ENCODE measurements around the gene EML5. TPM values are rescaled to one million over a fixed set of nuclear protein-coding genes. Genes with fewer than 3 reads are reported as not detected.

EML5 gene
- total and polyA plus RNA-seq, 2 experiments from 2014 or later: 1.4 TPM; not detected in 1

DNA sequence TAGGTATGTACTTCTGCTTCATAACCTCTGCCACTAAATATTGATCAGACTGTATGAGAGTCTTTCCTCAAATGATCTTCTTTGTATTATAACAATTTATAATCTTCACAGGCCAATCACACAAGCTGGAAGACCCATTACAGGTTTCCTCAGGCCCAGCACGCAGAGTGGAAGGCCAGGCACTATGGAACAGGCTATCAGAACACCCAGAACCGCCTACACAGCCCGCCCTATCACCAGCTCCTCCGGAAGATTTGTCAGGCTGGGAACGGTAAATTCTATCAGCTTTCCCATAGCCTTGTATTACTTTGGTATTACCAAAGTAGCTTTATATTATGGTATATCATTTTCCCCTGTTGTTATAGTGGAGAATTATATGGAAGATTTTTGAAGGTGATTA, 48.2 kb upstream of the EML5 start:
- Histone ChIP-seq H3K27me3 (no peaks in the 10 kb centered on the region), H3K4me3 (no peak overlapping the region), H3K4me2 (no peak overlapping the region), H3K79me2 (no peaks in the 10 kb centered on the region), H3K27ac (no peak overlapping the region), H3K36me3 (replicated peaks; ENCODE audit: insufficient read depth, low read depth) (no peaks in the 10 kb centered on the region), H4K20me1 (ENCODE audit: insufficient read depth, poor library complexity, severe bottlenecking) (no peaks in the 10 kb centered on the region), H2AFZ (no peak overlapping the region), H3K9me3 (ENCODE audit: low read depth) (no peaks in the 10 kb centered on the region), H3K4me1 (ENCODE audit: insufficient read depth) (no peaks in the 10 kb centered on the region), H3K9me2 (replicated peaks; ENCODE audit: insufficient read depth) (no peaks in the 10 kb centered on the region)
- DNase-seq (ENCODE audit: low spot score): no peak
- 97% methylated on average over 5 of the region's 5 CpGs for WGBS (ENCODE audit: low lambda C conversion rate, missing lambda C conversion rate)
- TF ChIP-seq EZH2phosphoT487 (IDR thresholded peaks at IDR 0.05; ENCODE audit: low read depth, severe bottlenecking, unreplicated experiment): no peak
- TF ChIP-seq, protein P1, sequence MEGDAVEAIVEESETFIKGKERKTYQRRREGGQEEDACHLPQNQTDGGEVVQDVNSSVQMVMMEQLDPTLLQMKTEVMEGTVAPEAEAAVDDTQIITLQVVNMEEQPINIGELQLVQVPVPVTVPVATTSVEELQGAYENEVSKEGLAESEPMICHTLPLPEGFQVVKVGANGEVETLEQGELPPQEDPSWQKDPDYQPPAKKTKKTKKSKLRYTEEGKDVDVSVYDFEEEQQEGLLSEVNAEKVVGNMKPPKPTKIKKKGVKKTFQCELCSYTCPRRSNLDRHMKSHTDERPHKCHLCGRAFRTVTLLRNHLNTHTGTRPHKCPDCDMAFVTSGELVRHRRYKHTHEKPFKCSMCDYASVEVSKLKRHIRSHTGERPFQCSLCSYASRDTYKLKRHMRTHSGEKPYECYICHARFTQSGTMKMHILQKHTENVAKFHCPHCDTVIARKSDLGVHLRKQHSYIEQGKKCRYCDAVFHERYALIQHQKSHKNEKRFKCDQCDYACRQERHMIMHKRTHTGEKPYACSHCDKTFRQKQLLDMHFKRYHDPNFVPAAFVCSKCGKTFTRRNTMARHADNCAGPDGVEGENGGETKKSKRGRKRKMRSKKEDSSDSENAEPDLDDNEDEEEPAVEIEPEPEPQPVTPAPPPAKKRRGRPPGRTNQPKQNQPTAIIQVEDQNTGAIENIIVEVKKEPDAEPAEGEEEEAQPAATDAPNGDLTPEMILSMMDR (IDR thresholded peaks at IDR 0.05; ENCODE audit: poor library complexity): no peak
- no peak for TF ChIP-seq EZH2 (IDR thresholded peaks at IDR 0.05; ENCODE audit: borderline replicate concordance)

DNA sequence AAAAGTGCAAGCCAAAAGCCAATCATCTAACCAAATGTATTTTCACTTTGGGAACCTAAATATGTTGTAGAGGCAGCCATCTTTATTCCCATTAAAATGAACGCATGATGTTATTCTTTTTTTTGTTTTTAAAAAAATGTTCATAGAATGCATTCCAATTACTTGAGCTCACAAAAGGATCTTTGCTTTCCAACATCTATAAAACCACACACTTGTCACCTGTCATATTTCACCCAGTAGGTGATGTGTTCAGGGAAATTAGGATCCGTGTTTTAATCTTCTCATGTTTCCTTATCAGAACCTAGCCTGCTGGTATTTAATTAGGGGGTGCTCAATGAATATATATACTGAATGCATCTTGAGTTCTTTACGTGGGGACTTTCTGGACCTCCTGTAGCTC, 45.3 kb upstream of the EML5 start:
- no peaks in the 10 kb centered on the region for H3K4me1 ChIP-seq (ENCODE audit: insufficient read depth)
- no peaks in the 10 kb centered on the region for H3K27me3 ChIP-seq
- no peaks in the 10 kb centered on the region for H3K9me3 ChIP-seq (ENCODE audit: low read depth)
- DNase-seq (ENCODE audit: low spot score): no peak
- no peaks in the 10 kb centered on the region for H4K20me1 ChIP-seq (ENCODE audit: insufficient read depth, poor library complexity, severe bottlenecking)
- TF ChIP-seq EZH2 (IDR thresholded peaks at IDR 0.05; ENCODE audit: borderline replicate concordance): no peak
- TF ChIP-seq, protein P1 (IDR thresholded peaks at IDR 0.05; ENCODE audit: poor library complexity): no peak
- no peak for TF ChIP-seq EZH2phosphoT487 (IDR thresholded peaks at IDR 0.05; ENCODE audit: low read depth, severe bottlenecking, unreplicated experiment)
- H3K9me2 ChIP-seq (replicated peaks; ENCODE audit: insufficient read depth): no peaks in the 10 kb centered on the region
- no peaks in the 10 kb centered on the region for H3K36me3 ChIP-seq (replicated peaks; ENCODE audit: insufficient read depth, low read depth)
- H2AFZ ChIP-seq: no peak overlapping the region
- no peak overlapping the region for H3K4me3 ChIP-seq
- no peak overlapping the region for H3K27ac ChIP-seq
- WGBS (ENCODE audit: low lambda C conversion rate, missing lambda C conversion rate): 88% methylated on average over 3 of the region's 3 CpGs
- no peak overlapping the region for H3K4me2 ChIP-seq
- H3K79me2 ChIP-seq: peaks cover 9% of the 10 kb centered on the region

- no peak overlapping the region for H3K27ac ChIP-seq
- DNase-seq (ENCODE audit: low spot score): no peak
- no peaks in the 10 kb centered on the region for H3K9me3 ChIP-seq (ENCODE audit: low read depth)
- H2AFZ ChIP-seq: no peak overlapping the region
- no peak overlapping the region for H3K4me2 ChIP-seq
- H3K4me1 ChIP-seq (ENCODE audit: insufficient read depth): peaks cover 2% of the 10 kb centered on the region
- H3K36me3 ChIP-seq (replicated peaks; ENCODE audit: insufficient read depth, low read depth): no peaks in the 10 kb centered on the region
- peaks cover 13% of the 10 kb centered on the region for H3K79me2 ChIP-seq
- H3K27me3 ChIP-seq: no peaks in the 10 kb centered on the region
- WGBS (ENCODE audit: low lambda C conversion rate, missing lambda C conversion rate): 100% methylated on average over 1 of the region's 1 CpG
- H3K9me2 ChIP-seq (replicated peaks; ENCODE audit: insufficient read depth): no peaks in the 10 kb centered on the region
- TF ChIP-seq, protein P1 (IDR thresholded peaks at IDR 0.05; ENCODE audit: poor library complexity): no peak
- TF ChIP-seq EZH2phosphoT487 (IDR thresholded peaks at IDR 0.05; ENCODE audit: low read depth, severe bottlenecking, unreplicated experiment) (no peak), EZH2 (IDR thresholded peaks at IDR 0.05; ENCODE audit: borderline replicate concordance) (no peak)
- no peak overlapping the region for H3K4me3 ChIP-seq
- H4K20me1 ChIP-seq (ENCODE audit: insufficient read depth, poor library complexity, severe bottlenecking): no peaks in the 10 kb centered on the region
These were observed 44.7 kb upstream of the EML5 start for GRCh38 chr14:88837495-88837894.

- Histone ChIP-seq H2AFZ (no peak overlapping the region), H3K79me2 (peaks cover 22% of the 10 kb centered on the region), H3K4me2 (no peak overlapping the region), H3K27me3 (no peaks in the 10 kb centered on the region), H3K9me2 (replicated peaks; ENCODE audit: insufficient read depth) (no peaks in the 10 kb centered on the region), H3K36me3 (replicated peaks; ENCODE audit: insufficient read depth, low read depth) (no peaks in the 10 kb centered on the region), H3K27ac (no peak overlapping the region), H3K4me3 (no peak overlapping the region), H3K4me1 (ENCODE audit: insufficient read depth) (peaks cover 4% of the 10 kb centered on the region), H4K20me1 (ENCODE audit: insufficient read depth, poor library complexity, severe bottlenecking) (no peaks in the 10 kb centered on the region), H3K9me3 (ENCODE audit: low read depth) (no peaks in the 10 kb centered on the region)
- TF ChIP-seq EZH2phosphoT487 (IDR thresholded peaks at IDR 0.05; ENCODE audit: low read depth, severe bottlenecking, unreplicated experiment) (no peak), EZH2 (IDR thresholded peaks at IDR 0.05; ENCODE audit: borderline replicate concordance) (no peak)
- TF ChIP-seq, protein P1 (IDR thresholded peaks at IDR 0.05; ENCODE audit: poor library complexity): no peak
- DNase-seq (ENCODE audit: low spot score): no peak
These were observed 42.9 kb upstream of the EML5 start for GRCh38 chr14:88835661-88836060.
